GM20000 (cell line): ENCODE measurements around the gene ZFAND3.
"Not testable (repeated sequence)": the region's sequence is repeated elsewhere in the genome, so short reads cannot be mapped to it uniquely, and the experiment has no call there.

Experiments
- DNase-seq: peaks from one replicate; pipeline ENCODE4 v3.0.0; 2012; ENCODE audit warnings: low spot score
- CTCF ChIP-seq: IDR thresholded peaks from 2 replicates; pipeline ENCODE4 v1.5.1; 2012; ENCODE audit warnings: mild to moderate bottlenecking, control low read depth; ENCODE audit errors: extremely low read depth, missing control alignments

ZFAND3 gene

DNA sequence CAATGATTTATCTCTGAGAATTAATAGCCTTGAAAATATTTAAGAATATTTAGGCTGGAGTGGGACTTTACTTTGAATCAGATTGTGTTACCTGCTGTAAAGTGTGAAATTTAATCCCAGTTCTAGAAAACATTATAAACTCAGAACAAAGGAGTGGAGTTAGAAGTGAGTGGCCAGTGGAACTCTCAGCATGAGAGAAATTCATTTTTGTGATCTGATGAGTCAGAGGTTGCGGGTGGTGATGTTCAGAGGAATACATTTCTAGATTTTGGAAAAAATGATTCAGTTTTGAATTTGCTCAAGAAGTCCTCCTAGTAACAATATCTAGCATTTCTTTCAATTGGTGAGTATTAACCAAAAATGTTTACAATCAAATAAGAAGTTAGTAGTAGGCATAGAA lies 167.5 kb downstream of the ZFAND3 start:
- DNase-seq, result no peak
- no peak for TF ChIP-seq CTCF

GRCh38 chr6:37987559-37987958 lies 168.0 kb downstream of the ZFAND3 start:
- no peak for DNase-seq
- no peak for TF ChIP-seq CTCF

GRCh38 chr6:37988127-37988526 lies 168.6 kb downstream of the ZFAND3 start:
- no peak for TF ChIP-seq CTCF
- DNase-seq, result no peak

DNA sequence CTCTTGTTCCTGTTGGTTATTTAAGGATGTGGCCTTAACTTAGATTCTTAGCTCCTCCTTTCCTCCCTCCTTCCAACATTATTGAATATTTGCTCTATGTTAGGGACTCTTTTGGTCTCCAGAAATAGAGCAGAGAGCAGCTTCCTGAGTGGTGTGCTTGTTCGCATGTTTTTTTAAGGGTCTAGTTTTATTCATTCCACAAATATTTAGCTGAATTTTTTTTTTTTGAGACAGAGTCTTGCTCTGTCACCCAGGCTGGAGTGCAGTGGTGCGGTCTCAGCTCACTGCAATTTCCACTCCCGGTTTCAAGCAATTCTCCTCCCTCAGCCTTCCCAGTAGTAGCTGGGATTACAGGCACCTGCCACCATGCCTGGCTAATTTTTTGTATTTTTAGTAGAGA lies 169.2 kb downstream of the ZFAND3 start:
- no peak for DNase-seq
- TF ChIP-seq CTCF, result no peak

DNA sequence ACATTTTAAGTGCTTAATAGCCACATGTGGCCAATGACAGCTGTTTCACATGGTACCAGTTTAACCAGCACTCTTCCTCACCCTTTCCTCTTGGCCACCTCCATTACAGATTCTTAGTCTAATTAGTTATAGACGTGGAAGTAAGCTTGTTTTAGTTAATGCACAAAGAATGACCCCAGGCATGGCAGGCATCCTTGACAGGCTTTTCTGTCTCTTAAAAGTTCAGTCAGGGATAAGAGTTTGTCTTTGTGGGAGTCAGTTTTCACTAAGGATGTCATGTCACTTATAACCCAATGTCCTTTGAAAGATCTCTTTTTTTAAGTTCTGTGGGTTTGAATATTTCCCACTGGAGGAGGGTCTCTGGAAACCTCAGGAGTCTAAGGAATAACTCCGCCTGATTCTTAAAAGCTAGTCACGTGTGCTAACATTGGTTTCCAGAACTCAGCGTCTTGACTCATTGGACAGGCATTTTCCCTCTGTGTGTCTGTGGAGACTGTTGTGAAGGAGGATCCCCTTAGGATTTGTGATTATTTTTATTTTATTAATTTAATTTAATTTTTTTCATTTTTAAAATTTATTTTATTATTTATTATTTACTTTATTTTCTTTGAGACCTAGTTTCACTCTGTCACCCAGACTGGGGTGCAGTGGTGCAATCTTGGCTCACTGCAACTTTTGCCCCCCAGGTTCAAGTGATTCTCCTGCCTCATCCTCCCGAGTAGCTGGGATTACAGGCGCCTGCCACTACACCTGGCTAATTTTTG lies 171.4 kb downstream of the ZFAND3 start:
- no peak for DNase-seq
- no peak for TF ChIP-seq CTCF

DNA sequence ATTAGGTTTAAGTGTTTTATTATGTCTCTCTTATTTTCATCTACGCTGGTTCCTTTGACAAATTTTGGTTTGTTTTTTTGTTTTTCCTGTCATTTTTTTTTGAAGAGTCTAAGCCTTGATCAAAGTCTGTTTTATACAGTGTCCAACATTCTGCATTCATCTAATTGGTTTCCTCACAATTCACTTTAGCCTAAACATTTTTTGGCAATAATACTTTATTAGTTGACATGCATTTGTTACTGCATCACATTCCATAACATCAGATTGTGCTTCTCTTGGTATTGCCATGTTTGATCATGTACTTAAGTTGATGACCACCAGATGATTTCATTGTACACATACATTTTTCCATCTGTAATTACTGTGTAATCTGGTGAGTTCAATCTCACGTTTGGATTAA lies 173.2 kb downstream of the ZFAND3 start:
- no peak for TF ChIP-seq CTCF

GRCh38 chr6:37993194-37993593 lies 173.7 kb downstream of the ZFAND3 start:
- DNase-seq, result not testable (repeated sequence)

More for the DNA sequence above, 173.2 kb downstream of the ZFAND3 start:
- DNase-seq, result no peak

- TF ChIP-seq CTCF, result no peak
- no peak for DNase-seq
Measured at GRCh38 chr6:37993596-37993995, 174.1 kb downstream of the ZFAND3 start.
